HEK293T (cell line): ENCODE results near the gene CDK7.

ENCODE experiments used
- BHLHE40 ChIP-seq: fragments of 450-650 bp; IDR thresholded peaks from 2 replicates; pipeline ENCODE4 v1.6.1; 2016; ENCODE audit warnings: mild to moderate bottlenecking, moderate library complexity, borderline replicate concordance
- FOXA1 ChIP-seq: fragments of 450-650 bp; IDR thresholded peaks from 2 replicates; pipeline ENCODE4 v1.6.1; 2016; ENCODE audit warnings: mild to moderate bottlenecking
- FOXK2 ChIP-seq: fragments of 450-650 bp; IDR thresholded peaks from 2 replicates; pipeline ENCODE4 v1.6.1; 2016; ENCODE audit warnings: mild to moderate bottlenecking
- FOXM1 ChIP-seq: fragments of 450-650 bp; IDR thresholded peaks from 2 replicates; pipeline ENCODE4 v1.6.1; 2017; ENCODE audit warnings: mild to moderate bottlenecking, borderline replicate concordance
- SP1 ChIP-seq: fragments of 450-650 bp; IDR thresholded peaks from 2 replicates; pipeline ENCODE4 v1.6.1; 2017
- ZNF384 ChIP-seq: fragments of 450-650 bp; IDR thresholded peaks from 2 replicates; pipeline ENCODE4 v1.6.1; 2016

DNA sequence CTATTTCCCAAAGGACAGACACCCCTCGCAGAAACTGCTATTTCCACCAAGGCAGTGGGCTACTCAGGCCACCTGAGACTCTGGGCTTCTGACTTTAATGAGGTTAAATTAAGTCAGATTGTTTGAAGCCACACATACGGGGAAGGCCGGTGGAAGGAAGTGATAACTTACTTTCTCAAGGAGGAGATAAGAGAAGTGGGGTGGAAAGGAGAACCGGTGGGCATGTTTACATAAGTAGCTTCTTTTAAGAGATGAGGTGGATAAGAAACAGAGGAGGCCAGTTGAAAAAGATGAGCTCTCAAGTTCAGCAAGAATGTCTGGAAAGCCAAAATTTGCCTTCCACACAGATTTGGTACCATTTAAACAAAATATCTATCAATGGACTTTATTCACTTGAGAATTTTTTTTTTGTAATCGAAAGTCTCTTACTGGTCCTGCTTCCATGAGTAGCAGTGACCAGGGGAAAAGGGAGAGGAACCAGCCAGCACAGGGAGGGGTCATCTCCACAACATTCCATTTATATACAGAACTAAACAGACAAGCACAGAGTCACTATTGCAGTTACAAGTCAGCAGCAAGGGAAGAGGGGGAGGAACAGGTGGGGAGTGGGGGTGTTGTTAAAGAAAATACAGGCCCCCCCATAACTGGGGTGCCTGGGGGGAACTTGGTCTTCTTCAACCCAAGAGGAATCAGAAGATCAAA, 77.9 kb downstream of the CDK7 start:
- TF ChIP-seq FOXK2 (no peak), FOXA1 (no peak), BHLHE40 (no peak), FOXM1 (no peak), SP1 (no peak), ZNF384 (no peak)
